Measurements from ENCODE around the gene XXYLT1.

The XXYLT1 gene

DNA sequence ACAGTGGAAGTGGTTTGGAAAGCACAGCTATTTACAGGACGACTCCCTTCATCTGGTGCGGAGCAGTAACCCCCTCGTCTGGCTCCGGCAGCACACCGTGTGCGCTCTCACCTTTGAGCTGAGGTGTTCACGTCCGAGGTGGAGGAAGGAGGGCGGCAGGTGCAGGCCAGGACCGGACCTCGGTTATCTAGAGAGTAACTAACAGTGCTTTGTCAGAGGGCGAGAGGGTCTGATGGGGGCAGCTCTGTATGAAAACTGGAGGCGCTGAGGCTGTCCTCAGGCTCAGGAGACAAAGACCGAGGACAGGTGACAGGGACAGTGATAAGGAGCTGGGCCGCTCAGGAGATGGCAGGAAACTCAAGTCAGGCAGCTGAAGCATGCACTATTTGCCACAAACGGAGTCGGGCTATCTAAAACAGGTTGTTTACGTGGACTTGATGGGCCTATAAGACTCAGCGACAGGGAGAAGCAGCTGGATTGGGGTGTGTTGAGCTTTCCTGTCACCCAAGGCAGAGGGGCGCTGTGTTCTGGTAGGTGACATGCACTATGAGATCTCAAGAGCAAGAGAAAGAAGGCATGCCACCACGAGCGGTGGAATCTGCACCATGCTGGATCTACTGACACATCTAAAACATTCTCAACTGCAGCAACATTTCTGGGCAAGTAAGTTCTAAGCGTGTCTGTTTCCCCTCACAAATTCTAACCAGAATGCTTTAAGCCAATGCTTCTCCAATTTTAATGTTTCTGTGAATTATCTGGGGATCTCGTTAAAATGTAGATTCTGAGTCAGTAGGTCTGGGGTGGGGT lies 155.2 kb downstream of the XXYLT1 start:
- no peak for DNase-seq (ENCODE audit: low spot score)
- TF ChIP-seq, protein P1, sequence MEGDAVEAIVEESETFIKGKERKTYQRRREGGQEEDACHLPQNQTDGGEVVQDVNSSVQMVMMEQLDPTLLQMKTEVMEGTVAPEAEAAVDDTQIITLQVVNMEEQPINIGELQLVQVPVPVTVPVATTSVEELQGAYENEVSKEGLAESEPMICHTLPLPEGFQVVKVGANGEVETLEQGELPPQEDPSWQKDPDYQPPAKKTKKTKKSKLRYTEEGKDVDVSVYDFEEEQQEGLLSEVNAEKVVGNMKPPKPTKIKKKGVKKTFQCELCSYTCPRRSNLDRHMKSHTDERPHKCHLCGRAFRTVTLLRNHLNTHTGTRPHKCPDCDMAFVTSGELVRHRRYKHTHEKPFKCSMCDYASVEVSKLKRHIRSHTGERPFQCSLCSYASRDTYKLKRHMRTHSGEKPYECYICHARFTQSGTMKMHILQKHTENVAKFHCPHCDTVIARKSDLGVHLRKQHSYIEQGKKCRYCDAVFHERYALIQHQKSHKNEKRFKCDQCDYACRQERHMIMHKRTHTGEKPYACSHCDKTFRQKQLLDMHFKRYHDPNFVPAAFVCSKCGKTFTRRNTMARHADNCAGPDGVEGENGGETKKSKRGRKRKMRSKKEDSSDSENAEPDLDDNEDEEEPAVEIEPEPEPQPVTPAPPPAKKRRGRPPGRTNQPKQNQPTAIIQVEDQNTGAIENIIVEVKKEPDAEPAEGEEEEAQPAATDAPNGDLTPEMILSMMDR (IDR thresholded peaks at IDR 0.05; ENCODE audit: extremely low read depth, insufficient read depth, missing control alignments): no peak
- in situ Hi-C loops (cut with MboI; ENCODE audit: low pct_unique_long_range_greater_than_20kb, low sequenced_read_pairs, unreplicated experiment): no loop called here

DNA sequence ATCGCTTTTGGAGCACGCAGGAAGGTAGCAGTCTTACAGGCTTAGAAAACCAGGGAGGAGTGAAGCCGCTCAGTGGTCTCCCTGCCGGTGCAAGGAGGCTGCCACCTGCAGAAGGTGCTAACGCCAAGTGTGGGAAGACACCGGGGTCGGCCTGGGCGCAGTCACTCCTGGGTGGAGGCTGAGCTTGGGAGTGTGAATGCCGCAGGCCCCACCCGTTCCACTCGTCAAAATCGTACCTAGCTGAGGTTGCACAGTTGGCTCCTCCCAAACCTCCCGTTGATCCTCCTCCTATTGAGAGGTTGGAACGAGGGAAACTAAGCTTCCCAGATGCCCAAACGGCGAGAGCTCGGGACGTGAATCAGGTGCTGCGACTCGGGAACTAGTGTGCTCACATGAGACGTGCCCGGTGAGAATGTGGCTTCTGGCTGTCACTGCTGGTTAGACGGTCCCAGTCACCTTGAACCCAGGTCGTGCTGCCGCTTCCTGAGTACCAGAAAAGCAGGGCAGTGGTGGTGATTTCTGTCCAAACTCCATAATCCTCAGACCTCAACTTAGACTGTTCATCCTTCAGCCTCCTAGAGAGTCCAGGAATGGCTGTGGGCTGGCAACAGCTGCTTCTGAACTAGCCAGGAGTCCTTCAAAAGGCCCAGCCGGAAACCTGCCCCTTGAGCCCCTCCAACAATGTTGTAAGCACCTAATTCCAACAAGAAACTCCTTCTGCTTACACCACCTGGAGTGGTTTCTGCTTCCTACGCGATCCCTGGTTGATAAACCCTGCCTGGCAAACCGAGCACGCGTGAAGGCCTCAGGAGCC lies 156.0 kb downstream of the XXYLT1 start:
- TF ChIP-seq, protein P1 (IDR thresholded peaks at IDR 0.05; ENCODE audit: extremely low read depth, insufficient read depth, missing control alignments): no peak
- DNase-seq (ENCODE audit: low spot score): no peak
- in situ Hi-C loops (cut with MboI; ENCODE audit: low pct_unique_long_range_greater_than_20kb, low sequenced_read_pairs, unreplicated experiment): no loop called here

DNA sequence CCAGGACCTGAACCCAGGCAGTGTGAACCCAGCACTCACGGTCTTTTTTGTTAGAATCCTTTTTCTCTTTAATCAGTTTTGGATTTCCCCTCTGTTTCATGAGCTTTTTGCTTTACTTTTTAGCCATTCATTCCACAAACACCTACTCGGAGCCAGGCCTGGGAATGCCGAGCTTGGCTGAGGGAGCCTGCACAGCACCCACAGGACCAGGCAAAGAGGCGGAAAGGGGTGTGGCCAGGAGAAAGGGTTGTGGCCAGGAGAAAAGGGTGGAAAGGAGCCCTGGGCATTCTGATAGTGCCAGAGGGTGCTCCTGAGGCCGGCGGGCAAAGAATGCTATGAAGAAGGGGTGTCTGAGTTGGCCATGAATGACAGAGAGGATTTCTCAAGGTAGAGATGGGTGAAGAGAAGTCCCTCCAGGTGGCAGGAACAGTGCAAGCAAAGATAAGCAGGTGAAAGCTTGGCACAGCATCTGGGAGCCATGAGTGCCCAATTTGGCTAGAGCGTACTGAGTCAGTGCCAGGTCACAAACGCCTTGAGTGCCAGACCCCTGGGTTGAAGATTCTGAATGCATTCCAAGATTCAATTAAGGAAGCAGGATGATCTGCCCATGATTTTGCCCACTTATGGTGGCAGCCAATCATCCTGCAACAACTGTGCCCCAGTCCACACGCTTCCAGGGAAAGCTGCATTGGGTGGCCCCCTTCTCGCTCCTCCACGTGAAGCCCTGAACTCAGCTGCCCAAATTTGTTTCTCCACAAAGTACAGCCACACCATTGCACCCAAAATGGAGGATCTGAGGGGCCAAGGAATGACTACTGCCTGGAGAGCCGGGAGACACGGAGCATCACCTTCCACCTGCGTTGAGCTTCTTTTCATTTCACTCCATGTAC lies 157.2 kb downstream of the XXYLT1 start:
- in situ Hi-C loops (cut with MboI; ENCODE audit: low pct_unique_long_range_greater_than_20kb, low sequenced_read_pairs, unreplicated experiment): no loop called here
- TF ChIP-seq, protein P1 (IDR thresholded peaks at IDR 0.05; ENCODE audit: extremely low read depth, insufficient read depth, missing control alignments): no peak
- no peak for DNase-seq (ENCODE audit: low spot score)

DNA sequence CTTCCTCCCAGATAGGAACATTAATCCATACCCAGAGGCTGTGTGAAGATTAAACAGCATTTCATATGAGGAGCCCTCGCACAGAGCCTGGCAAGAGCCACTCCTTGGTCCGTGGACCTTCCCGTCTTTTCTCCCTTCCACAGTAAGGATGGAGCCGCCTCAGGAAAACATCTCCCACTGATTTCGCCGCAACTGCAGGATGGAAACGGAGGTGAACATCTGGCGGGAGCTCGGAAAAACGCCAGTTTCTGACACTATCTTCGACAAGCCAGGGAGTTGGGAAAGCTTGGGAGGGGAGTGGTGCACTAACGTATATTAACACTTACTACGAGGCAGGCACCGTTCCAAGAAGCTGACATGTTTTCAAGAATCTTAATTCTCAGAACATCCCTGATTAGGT lies 157.9 kb downstream of the XXYLT1 start:
- in situ Hi-C loops (cut with MboI; ENCODE audit: low pct_unique_long_range_greater_than_20kb, low sequenced_read_pairs, unreplicated experiment): no loop called here
- TF ChIP-seq, protein P1 (IDR thresholded peaks at IDR 0.05; ENCODE audit: extremely low read depth, insufficient read depth, missing control alignments): no peak
- no peak for DNase-seq (ENCODE audit: low spot score)

DNA sequence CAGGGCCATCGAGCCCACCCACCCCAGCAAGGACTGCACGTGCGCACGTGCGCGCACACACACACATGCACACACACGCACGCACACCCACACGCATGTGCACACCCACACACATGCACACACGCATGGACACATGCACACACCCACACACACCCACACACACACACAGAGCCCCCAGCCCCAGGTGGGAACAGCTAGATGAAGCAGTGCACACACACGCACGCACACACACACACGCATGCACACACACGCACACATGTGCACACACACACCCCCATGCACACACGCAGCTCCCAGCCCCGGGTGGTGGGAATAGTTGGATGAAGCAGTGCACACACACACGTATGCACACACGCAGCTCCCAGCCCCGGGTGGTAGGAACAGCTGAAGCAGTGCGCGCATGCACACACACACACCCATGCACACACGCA lies 158.6 kb downstream of the XXYLT1 start:
- DNase-seq (ENCODE audit: low spot score): no peak
- TF ChIP-seq, protein P1 (IDR thresholded peaks at IDR 0.05; ENCODE audit: extremely low read depth, insufficient read depth, missing control alignments): no peak
- in situ Hi-C loops (cut with MboI; ENCODE audit: low pct_unique_long_range_greater_than_20kb, low sequenced_read_pairs, unreplicated experiment): no loop called here

DNA sequence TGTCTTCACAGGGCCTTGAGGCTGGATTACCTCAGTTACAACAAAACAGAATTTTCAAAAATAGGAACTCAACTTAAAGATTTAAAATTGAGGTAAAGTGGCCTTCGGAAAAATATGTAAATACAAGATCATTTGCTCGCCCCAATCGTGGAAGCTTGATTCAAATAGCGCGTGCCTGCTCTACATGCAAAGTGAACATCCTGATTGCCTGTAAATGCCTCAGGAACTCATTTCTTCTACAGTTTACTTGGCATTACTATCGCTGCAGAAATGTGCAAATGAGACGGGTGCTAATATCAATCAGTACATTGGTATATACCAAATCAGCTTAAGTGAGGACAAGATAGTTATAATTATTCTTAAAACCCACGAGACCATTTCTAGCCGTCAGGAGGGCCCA lies 159.2 kb downstream of the XXYLT1 start:
- TF ChIP-seq, protein P1 (IDR thresholded peaks at IDR 0.05; ENCODE audit: extremely low read depth, insufficient read depth, missing control alignments): no peak
- in situ Hi-C loops (cut with MboI; ENCODE audit: low pct_unique_long_range_greater_than_20kb, low sequenced_read_pairs, unreplicated experiment): no loop called here
- no peak for DNase-seq (ENCODE audit: low spot score)
